Vagina (tissue), 2 donors: ENCODE results near the gene WDR73.

ENCODE experiments used
- POLR2A ChIP-seq, 2 donors: fragments of 450-650 bp; IDR thresholded peaks; one replicate each; pipeline ENCODE4 v1.6.1; 2017; ENCODE audit warnings: antibody characterized with exemption in 2 of 2, mild to moderate bottlenecking in 2 of 2, moderate library complexity in 2 of 2
- POLR2AphosphoS5 ChIP-seq, 2 donors: sonication (generic); formaldehyde crosslinking; IDR thresholded peaks; one replicate each; pipeline ENCODE4 v1.9.0; 2017; ENCODE audit warnings: antibody characterized with exemption in 2 of 2, mild to moderate bottlenecking in 2 of 2, low read depth in 1 of 2; ENCODE audit not compliant: insufficient read depth in 1 of 2
- TF ChIP-seq, protein P1 (sequence below), 3 experiments: fragments of 450-650 bp in 2 of 3; fragments of 200-600 bp in 1 of 3; sonication (generic) in 1 of 3; IDR thresholded peaks; one replicate each; pipeline ENCODE4 v1.5.1; 2017 to 2019; ENCODE audit warnings: antibody characterized with exemption in 3 of 3, mild to moderate bottlenecking in 2 of 3, moderate library complexity in 2 of 3

DNA sequence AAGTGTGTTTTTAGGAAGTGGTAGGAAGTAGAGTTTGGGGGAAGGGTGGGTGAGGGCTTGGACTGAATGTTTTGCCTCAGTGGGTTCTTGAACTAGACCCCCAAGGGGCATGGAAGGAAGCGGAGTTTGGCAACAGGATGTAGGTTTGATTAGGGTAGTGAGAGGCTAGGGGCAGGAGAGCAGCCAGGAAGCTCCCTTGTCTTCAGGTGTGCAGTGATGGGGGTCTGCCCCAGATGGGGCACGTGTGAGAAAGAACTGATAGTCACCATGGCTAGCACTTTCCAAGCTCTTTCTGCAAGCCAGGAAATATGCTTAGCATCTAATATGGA is 48.6 kb downstream of the WDR73 start:
- TF ChIP-seq POLR2A (IDR thresholded peaks at IDR 0.05) (no peak), POLR2AphosphoS5 (IDR thresholded peaks at IDR 0.05; ENCODE audit: insufficient read depth in 1 of 2, low read depth in 1 of 2) (no peak)
- TF ChIP-seq, protein P1, sequence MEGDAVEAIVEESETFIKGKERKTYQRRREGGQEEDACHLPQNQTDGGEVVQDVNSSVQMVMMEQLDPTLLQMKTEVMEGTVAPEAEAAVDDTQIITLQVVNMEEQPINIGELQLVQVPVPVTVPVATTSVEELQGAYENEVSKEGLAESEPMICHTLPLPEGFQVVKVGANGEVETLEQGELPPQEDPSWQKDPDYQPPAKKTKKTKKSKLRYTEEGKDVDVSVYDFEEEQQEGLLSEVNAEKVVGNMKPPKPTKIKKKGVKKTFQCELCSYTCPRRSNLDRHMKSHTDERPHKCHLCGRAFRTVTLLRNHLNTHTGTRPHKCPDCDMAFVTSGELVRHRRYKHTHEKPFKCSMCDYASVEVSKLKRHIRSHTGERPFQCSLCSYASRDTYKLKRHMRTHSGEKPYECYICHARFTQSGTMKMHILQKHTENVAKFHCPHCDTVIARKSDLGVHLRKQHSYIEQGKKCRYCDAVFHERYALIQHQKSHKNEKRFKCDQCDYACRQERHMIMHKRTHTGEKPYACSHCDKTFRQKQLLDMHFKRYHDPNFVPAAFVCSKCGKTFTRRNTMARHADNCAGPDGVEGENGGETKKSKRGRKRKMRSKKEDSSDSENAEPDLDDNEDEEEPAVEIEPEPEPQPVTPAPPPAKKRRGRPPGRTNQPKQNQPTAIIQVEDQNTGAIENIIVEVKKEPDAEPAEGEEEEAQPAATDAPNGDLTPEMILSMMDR (IDR thresholded peaks at IDR 0.05): no peak
